NOMO-1 (cell line): ENCODE measurements around the gene SPECC1.
"Not testable (repeated sequence)": the region's sequence is repeated elsewhere in the genome, so short reads cannot be mapped to it uniquely, and the experiment has no call there.

Experiments used
- DNase-seq, 2 experiments: peaks; one replicate each; lab custom pipeline; 2025; ENCODE audit not compliant: unreplicated experiment in 2 of 2; lab: John Stamatoyannopoulos, UW

Gene SPECC1

DNA sequence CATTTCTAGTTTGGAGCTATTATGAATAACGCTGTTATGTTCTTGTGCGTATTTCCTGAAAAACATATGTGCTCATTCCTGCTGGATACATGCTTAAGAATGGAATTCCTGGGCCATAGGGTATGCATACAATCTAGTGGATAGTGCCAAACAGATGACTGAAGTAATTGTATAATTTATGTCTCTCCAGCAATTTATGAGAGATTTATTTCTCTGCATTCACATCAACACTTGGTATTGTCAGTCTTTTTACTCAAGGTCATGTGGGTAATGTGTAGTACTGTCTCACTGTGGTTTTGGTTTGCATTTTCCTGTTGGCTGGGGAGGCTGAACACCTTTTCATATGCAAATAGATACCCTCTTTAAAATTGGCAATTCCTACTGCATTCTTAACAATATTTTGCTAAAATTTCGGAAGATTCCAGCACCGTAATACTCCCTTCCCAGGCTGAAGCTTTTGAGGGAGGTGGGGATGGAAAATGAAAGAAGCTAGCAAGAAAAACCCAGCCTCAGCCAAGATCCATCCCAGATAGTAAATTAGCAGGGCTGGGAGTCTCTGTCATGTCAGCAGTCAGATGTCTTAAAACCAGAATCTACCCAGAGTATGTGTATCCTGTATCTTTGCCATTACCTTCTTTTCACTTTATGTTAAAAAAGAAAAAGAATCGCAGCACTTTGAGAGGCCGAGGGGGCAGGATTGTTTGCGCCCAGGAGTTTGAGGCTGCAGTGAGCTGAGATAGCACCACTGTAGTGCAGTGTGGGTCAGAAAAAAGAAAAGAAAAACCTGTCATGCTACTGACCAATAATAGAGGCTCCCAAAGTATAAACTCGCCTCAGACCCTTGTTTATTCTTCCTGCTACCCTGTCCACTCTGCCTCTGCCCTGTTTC is 253.3 kb downstream of the SPECC1 start:
- no peak for DNase-seq

DNA sequence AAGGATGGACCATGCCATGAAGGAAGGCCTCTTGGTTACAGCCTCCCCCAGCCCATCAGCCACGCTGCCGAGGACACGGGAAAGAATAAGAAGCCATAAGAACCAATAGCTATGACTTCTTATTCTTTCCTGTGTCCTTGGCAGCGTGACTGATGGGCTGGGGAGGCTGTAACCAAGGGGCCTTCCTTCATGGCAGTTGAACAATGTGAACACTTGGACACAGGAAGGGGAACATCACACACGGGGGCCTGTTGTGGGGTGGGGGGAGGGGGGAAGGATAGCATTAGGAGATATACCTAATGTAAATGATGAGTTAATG is 253.9 kb downstream of the SPECC1 start:
- not testable (repeated sequence) for DNase-seq

GRCh38 chr17:20263595-20263994 is 254.4 kb downstream of the SPECC1 start:
- no peak for DNase-seq

DNA sequence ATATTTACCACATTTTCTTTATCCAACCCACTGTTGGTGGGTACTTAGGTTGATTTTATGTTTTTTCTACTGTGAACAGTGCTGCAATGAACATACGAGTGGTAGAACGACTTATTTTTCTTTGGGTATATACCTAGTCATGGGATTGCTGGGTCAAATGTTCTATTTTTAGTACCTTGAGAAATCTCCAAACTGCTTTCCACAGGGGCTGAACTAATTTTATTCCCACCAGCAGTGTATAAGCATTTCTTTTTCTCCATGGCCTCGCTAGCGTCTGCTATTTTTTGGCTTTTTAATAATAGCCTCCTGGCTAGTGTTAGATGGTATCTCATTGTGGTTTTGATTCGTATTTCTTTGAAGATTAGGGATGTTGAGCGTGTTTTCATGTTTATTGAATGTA is 255.8 kb downstream of the SPECC1 start:
- DNase-seq, result no peak

DNA sequence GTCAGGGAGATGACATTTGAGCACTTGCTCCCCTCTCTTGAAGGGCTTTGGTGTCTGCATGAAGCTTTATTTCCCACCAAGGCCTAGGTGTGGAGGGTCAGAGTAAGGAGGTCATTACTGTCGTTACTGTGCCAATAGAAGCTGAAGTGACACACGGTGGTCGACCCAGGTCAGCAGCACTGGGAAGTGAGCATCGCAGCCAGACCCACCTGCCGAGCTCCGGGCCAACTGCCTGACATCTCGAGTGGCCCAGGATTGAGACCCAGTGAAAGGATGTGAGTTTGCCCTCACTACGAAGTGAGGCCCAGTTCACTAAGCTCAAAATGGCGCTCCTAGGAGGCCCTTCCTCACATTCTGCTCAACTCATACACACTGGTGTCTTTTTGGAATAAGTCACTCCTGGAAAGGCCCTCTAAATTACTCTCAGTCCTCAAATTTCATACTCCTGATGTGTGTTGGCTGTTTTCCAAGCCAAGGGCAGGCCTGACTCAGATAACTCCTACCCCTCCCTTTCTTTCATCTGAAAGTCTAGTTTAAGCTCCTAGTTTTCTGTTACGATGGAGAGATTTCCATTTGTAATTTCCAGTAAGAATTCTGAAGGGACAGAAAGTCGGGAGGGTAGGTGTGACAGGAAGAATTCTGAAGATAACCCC is 257.8 kb downstream of the SPECC1 start:
- DNase-seq, result no peak

GRCh38 chr17:20267459-20267842 is 258.3 kb downstream of the SPECC1 start:
- DNase-seq, result no peak

DNA sequence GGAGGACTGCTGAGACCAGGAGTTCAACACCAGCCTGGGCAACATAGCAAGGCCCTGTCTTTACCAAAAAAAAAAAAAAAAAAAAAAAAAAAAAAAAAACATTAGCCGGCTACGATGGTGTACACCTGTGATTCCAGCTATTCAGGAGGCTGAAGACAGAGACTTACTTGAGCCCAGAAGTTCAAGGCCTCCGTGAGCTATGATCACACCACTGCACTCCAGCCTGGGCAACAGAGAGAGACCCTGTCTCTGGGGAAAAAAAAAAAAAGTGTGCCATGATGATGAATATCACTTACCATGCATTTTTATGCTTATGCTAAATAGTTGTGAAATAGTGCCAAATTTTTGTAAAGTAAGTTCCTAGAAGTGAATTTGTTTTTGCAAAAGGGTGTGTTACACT is 261.2 kb downstream of the SPECC1 start:
- no peak for DNase-seq

DNA sequence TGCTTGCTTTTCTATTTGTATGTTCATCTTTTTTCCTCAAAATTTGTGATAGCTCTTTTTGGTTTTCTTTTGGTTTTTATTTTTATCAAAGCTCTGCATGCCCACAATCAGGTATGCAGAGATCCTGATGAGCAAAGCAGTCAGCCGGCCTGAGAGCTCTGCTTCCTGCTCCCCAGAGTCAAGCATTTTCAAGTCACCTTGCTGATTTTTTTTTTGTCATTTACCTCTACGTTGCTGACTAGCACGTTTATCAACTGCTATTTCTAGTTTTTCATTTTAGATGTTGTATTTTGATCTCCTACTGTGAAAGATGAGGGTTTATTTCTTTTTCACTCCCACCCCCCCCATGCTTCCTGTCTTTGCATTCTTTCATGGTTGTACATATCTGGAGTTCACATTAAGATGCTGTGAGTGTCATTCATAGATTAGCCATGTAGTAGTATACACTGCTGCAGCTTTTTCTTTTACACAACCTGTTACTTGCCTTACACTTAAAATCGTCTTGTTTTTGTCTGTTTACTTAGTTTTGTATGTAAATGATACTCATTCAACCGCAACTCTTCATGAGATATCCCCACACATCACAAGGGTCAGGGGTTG is 262.0 kb downstream of the SPECC1 start:
- DNase-seq, result no peak

GRCh38 chr17:20273741-20274500 is 264.8 kb downstream of the SPECC1 start:
- DNase-seq, result no peak

GRCh38 chr17:20275653-20276052 is 266.5 kb downstream of the SPECC1 start:
- DNase-seq, result peak in 1 of 2 experiments; percentile 16

GRCh38 chr17:20276421-20276820 is 267.3 kb downstream of the SPECC1 start:
- peak in 1 of 2 experiments; percentile 20 for DNase-seq

GRCh38 chr17:20278805-20279204 is 269.6 kb downstream of the SPECC1 start:
- DNase-seq, result no peak

DNA sequence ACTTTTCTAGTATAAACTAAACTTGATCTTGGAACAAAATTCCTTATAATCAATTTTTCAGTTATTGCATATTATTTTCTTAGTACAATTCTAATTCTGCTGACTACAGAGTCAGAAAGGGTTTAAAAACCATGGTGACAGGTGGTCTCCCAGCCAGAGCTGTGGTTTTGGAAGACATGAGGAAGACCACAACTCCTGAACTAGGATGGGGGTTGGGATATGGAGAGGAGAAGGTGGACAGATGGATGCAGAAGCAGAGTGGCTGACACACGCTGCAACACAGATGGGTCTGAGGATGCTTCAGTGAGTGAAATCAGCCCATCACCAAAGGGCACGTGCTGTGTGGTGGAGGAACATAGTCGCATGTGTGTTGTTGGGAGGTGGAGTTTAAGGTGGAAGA is 270.5 kb downstream of the SPECC1 start:
- DNase-seq, result no peak

DNA sequence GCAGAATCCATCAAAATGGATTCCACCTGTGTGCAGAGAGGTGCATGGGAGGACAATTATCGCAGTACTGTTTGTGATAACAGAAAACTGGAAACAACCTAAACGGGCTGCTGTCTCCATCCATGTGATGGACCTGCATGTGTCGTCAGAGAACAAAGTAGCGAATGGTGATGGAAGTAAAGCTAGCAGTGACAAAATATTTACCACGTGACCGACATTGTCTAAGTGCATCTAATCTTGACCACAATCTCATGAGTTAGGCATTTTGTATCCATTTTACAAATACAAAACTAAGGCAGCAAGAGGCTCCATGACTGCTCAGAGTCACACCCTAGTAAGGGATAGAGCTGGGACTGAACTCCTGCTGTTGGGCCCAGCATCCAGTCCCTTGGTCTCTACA is 270.9 kb downstream of the SPECC1 start:
- no peak for DNase-seq

DNA sequence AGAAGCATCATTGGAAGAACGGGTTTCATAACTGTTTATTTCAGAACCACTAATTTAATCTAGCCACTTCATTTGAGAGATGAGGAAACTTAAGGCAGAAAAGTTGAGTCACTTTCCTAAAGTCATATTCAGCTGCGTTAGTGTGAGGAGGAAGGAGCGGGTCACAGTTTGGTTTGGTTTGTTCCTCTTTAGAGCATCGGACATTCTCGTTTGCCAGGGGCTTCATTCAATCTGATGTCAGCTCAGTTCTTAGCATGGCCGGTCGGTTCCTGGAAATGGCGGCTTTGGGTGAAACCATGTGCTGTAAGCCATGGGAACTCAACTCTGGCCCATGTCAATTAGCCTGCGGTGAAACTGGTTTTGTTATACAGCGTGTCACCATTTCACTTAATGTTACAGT is 271.7 kb downstream of the SPECC1 start:
- DNase-seq, result peak; percentile 68 to 91

DNA sequence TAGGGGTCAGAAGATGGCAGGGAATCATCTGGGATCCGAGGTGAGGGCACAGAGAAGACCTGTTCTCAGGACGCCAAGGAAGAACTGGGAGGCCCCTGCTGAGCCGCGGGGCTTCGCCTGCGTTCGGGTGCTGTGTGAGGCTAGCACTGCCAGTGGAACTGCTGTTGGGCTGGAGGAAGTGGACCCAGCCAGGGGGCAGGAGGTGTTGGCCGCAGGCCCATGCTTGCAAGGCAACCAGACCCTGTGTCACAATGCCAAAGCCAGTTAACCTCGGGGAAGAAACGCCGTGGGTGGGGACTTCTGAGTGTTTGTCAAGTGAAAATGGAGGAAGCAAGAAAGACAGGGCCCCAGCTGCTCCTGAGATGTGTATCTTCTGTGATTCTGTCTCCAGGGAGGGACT is 272.7 kb downstream of the SPECC1 start:
- DNase-seq, result peak; percentile 86 to 87

- DNase-seq, result no peak
Observed at GRCh38 chr17:20282526-20283308, 273.6 kb downstream of the SPECC1 start.

DNA sequence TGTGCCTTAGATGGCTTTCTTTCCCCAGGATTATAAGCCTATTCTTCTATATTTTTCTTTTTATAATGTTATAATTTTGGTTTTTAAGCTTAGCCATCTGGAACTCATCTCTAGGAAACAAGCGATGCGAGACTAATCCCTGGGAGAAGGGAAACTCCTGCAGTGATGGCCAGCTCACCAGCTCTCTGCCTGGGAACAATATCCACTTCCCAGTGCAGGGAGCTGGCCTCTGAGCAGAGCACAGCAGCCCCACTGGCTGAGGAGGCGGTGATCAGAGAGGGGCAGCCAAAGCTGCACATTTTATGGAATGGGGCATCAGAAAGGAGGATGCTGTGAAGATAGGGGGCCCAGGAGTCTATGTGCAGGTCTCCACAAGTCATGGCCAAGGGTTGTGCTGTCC is 274.9 kb downstream of the SPECC1 start:
- no peak for DNase-seq

GRCh38 chr17:20284570-20285295 is 275.6 kb downstream of the SPECC1 start:
- no peak for DNase-seq

- DNase-seq, result no peak
Observed at GRCh38 chr17:20289984-20290383, 280.8 kb downstream of the SPECC1 start.
